Stimulated activated CD8-positive, alpha-beta memory T cell treated with anti-CD3 and anti-CD28 coated beads, Interleukin-12 subunit alpha, Interleukin-12 subunit beta, amount 100 ng/mL, for 24 hours (primary cell): ENCODE measurements around the gene WAPL.
"Not testable (repeated sequence)": the region's sequence is repeated elsewhere in the genome, so short reads cannot be mapped to it uniquely, and the experiment has no call there.

Experiments
- DNase-seq: peaks from one replicate; pipeline ENCODE4 v3.0.0-alpha.2; 2020; ENCODE audit errors: extremely low read depth

Gene WAPL

GRCh38 chr10:86389441-86390193, 132.0 kb downstream of the WAPL start:
- no peak for DNase-seq

- DNase-seq, result not testable (repeated sequence)
These were observed 132.5 kb downstream of the WAPL start for GRCh38 chr10:86389109-86389440.

- no peak for DNase-seq
These were observed 133.4 kb downstream of the WAPL start for GRCh38 chr10:86388119-86388704.

GRCh38 chr10:86387178-86387794, 134.3 kb downstream of the WAPL start:
- no peak for DNase-seq

GRCh38 chr10:86385806-86386205, 135.8 kb downstream of the WAPL start:
- DNase-seq, result no peak
